Breast epithelium (tissue), 4 donors: ENCODE results near the gene PRLR. TPM values are rescaled to one million over a fixed set of nuclear protein-coding genes. Genes with fewer than 3 reads are reported as not detected.

Source experiments
- DNase-seq, 2 donors: peaks; one replicate each; pipeline ENCODE4 v3.0.0-alpha.2; 2019; ENCODE audit warnings: low spot score in 2 of 2
- H3K27ac ChIP-seq, 2 donors: fragments of 200-600 bp; sonication (generic) in 1 of 2; one replicate each; pipeline ENCODE4 v1.5.1; 2016 to 2019; ENCODE audit warnings: mild to moderate bottlenecking in 1 of 2
- H3K27me3 ChIP-seq, 2 donors: fragments of 200-600 bp; sonication (generic) in 1 of 2; one replicate each; pipeline versions ENCODE4 v1.5.1 to v1.6.0; 2017 to 2019; ENCODE audit warnings: control low read depth in 1 of 2, mild to moderate bottlenecking in 1 of 2
- H3K36me3 ChIP-seq: fragments of 200-600 bp; one replicate; pipeline ENCODE4 v1.5.1; 2019
- H3K4me1 ChIP-seq, 2 donors: fragments of 200-600 bp; sonication (generic); one replicate each; pipeline ENCODE4 v1.5.1; 2016 to 2019; ENCODE audit warnings: control low read depth in 1 of 2
- H3K4me3 ChIP-seq, 3 donors: fragments of 200-600 bp; sonication (generic); 1 replicate in 2 of 3; 2 replicates in 1 of 3; pipeline ENCODE4 v1.5.1; 2016 to 2019; ENCODE audit warnings: mild to moderate bottlenecking in 3 of 3, moderate library complexity in 2 of 3
- H3K9me3 ChIP-seq, 2 donors: fragments of 200-600 bp; sonication (generic) in 1 of 2; one replicate each; pipeline ENCODE4 v1.5.1; 2016 to 2019; ENCODE audit warnings: control low read depth in 1 of 2
- POLR2A ChIP-seq: fragments of 450-650 bp; IDR thresholded peaks from one replicate; pipeline ENCODE4 v1.6.1; 2016; ENCODE audit warnings: antibody characterized with exemption, mild to moderate bottlenecking, moderate library complexity
- POLR2AphosphoS5 ChIP-seq, 3 donors: sonication (generic); formaldehyde crosslinking; IDR thresholded peaks; one replicate each; pipeline ENCODE4 v1.6.1; 2017; ENCODE audit warnings: antibody characterized with exemption in 3 of 3
- intact Hi-C: fragments of 100-400 bp; cut with DNase I; formaldehyde crosslinking; loops from one replicate; pipeline ENCODE4 v1.15.1; 2023; ENCODE audit warnings: low total_unique reads
- total RNA-seq, 3 donors: library from RNA; depleted of rRNA; stranded (reverse); fragments of >200 nt; gene quantifications; one replicate each; pipeline ENCODE4 v1.1.0, GENCODE V29; 2016
- TF ChIP-seq, protein P1 (sequence below), 3 donors: fragments of 450-650 bp; IDR thresholded peaks; one replicate each; pipeline ENCODE4 v1.5.1; 2016 to 2017; ENCODE audit warnings: antibody characterized with exemption in 3 of 3, mild to moderate bottlenecking in 3 of 3, moderate library complexity in 3 of 3

Gene PRLR
- total RNA-seq, 3 donors from 2014 or later = 2.6 to 78.0 (median 28.8) TPM

GRCh38 chr5:35091704-35092103 is 138.6 kb downstream of the PRLR start:
- no peak overlapping the region for H3K27ac ChIP-seq
- H3K4me3 ChIP-seq = no peak overlapping the region
- intact Hi-C loops = no loop called here
- DNase-seq = no peak
- no peak for TF ChIP-seq POLR2A
- H3K4me1 ChIP-seq = no peaks in the 10 kb centered on the region
- H3K27me3 ChIP-seq = no peaks in the 10 kb centered on the region
- no peaks in the 10 kb centered on the region for H3K36me3 ChIP-seq
- H3K9me3 ChIP-seq = no peaks in the 10 kb centered on the region

- H3K4me1 ChIP-seq = no peaks in the 10 kb centered on the region
- H3K27ac ChIP-seq = no peak overlapping the region
- no peak overlapping the region for H3K4me3 ChIP-seq
- intact Hi-C loops = loop anchor here (5.0 kb wide), 1 partner anchor 343 kb away; no protein-coding TSS in a partner anchor
- TF ChIP-seq, protein P1, sequence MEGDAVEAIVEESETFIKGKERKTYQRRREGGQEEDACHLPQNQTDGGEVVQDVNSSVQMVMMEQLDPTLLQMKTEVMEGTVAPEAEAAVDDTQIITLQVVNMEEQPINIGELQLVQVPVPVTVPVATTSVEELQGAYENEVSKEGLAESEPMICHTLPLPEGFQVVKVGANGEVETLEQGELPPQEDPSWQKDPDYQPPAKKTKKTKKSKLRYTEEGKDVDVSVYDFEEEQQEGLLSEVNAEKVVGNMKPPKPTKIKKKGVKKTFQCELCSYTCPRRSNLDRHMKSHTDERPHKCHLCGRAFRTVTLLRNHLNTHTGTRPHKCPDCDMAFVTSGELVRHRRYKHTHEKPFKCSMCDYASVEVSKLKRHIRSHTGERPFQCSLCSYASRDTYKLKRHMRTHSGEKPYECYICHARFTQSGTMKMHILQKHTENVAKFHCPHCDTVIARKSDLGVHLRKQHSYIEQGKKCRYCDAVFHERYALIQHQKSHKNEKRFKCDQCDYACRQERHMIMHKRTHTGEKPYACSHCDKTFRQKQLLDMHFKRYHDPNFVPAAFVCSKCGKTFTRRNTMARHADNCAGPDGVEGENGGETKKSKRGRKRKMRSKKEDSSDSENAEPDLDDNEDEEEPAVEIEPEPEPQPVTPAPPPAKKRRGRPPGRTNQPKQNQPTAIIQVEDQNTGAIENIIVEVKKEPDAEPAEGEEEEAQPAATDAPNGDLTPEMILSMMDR (IDR thresholded peaks at IDR 0.05) = peak in 2 of 3 donors; percentile 44 to 46
- TF ChIP-seq POLR2A = no peak
- H3K27me3 ChIP-seq = no peaks in the 10 kb centered on the region
- no peaks in the 10 kb centered on the region for H3K36me3 ChIP-seq
- DNase-seq = peak in 1 of 2 donors; percentile 22
- no peaks in the 10 kb centered on the region for H3K9me3 ChIP-seq
Measured at GRCh38 chr5:35089334-35090314, 140.7 kb downstream of the PRLR start.

GRCh38 chr5:35087991-35088390 is 142.3 kb downstream of the PRLR start:
- Histone ChIP-seq H3K27ac (no peak overlapping the region), H3K27me3 (no peaks in the 10 kb centered on the region), H3K4me3 (no peak overlapping the region), H3K4me1 (no peaks in the 10 kb centered on the region), H3K36me3 (no peaks in the 10 kb centered on the region), H3K9me3 (no peaks in the 10 kb centered on the region)
- intact Hi-C loops = loop anchor here (5.0 kb wide), 1 partner anchor 344 kb away; no protein-coding TSS in a partner anchor
- TF ChIP-seq, protein P1 (IDR thresholded peaks at IDR 0.05) = no peak
- no peak for TF ChIP-seq POLR2AphosphoS5 (IDR thresholded peaks at IDR 0.05)
- TF ChIP-seq POLR2A = no peak
- DNase-seq = no peak

DNA sequence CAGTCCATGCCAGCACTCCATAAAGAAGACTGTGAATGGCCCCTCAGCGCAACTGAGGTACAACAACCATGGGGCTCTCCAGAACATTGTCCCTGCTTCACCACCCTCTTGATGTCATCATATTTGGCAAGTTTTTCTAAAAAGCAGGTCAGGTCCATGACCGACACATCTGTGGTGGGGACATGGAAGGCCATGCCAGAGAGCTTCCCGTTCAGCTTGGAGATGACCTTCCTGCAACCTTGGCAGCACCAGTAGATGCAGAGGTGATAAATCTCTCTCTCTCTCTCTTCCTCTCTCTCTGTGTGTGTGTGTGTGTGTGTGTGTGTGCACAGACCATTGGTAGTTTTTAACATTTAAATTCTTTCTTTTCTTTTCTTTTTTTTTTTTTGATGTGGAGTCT is 147.1 kb downstream of the PRLR start:
- no peaks in the 10 kb centered on the region for H3K27me3 ChIP-seq
- H3K27ac ChIP-seq = no peak overlapping the region
- no peaks in the 10 kb centered on the region for H3K4me1 ChIP-seq
- H3K9me3 ChIP-seq = no peaks in the 10 kb centered on the region
- no peak overlapping the region for H3K4me3 ChIP-seq
- intact Hi-C loops = no loop called here
- TF ChIP-seq, protein P1 (IDR thresholded peaks at IDR 0.05) = no peak
- TF ChIP-seq POLR2A (no peak), POLR2AphosphoS5 (IDR thresholded peaks at IDR 0.05) (no peak)
- no peaks in the 10 kb centered on the region for H3K36me3 ChIP-seq
- DNase-seq = no peak

- DNase-seq = no peak
- Histone ChIP-seq H3K27me3 (no peaks in the 10 kb centered on the region), H3K4me1 (no peaks in the 10 kb centered on the region), H3K9me3 (no peaks in the 10 kb centered on the region), H3K36me3 (no peaks in the 10 kb centered on the region), H3K4me3 (no peak overlapping the region), H3K27ac (no peak overlapping the region)
- TF ChIP-seq POLR2A (no peak), POLR2AphosphoS5 (IDR thresholded peaks at IDR 0.05) (no peak)
- TF ChIP-seq, protein P1 (IDR thresholded peaks at IDR 0.05) = no peak
- intact Hi-C loops = no loop called here
Measured at GRCh38 chr5:35082530-35082929, 147.8 kb downstream of the PRLR start.
